ENCODE measurements around the gene TMEM184C. TPM values are rescaled to one million over a fixed set of nuclear protein-coding genes. Genes with fewer than 3 reads are reported as not detected.

Gene TMEM184C
- total and polyA plus RNA-seq, 10 donors: 2.9 to 26.3 (median 22.4) TPM

DNA sequence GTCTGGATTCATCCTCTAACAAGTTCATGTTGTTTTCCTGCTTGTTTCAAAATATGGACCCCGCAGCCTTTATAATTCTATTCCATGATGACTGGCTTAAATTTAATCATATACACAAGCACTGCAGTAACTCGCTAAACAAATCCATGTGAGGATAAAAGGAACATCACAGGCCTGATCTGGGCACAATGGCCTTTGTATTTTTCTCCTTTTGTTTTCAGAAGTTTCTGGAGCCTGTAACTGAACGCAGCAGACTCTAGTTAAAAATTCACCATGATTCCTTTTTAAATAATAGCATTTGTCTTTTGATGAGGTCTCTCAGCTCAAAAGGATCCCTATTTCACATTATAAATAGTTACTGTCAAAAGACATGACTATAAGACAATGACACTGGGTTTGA lies 30.2 kb upstream of the TMEM184C start:
- DNase-seq: no peak
- Histone ChIP-seq H3K36me3 (no peaks in the 10 kb centered on the region), H3K9me3 (peaks cover 0 to 15% (median 10%) of the 10 kb centered on the region in 8 donors), H3K27ac (peak overlapping the region in 1 of 8 donors; percentile 21), H3K4me1 (peaks cover 0 to 16% (median 2%) of the 10 kb centered on the region in 6 donors), H3K4me3 (no peak overlapping the region), H3K27me3 (replicated peaks in 1 of 7) (peaks cover 0 to 7% (median 0%) of the 10 kb centered on the region in 7 donors)
- intact Hi-C loops (cut with DNase I; ENCODE audit: low total_unique reads): no loop called here
- WGBS, 5 donors: 88 to 95% (median 93%) methylated on average over 3 of the region's 3 CpGs
- TF ChIP-seq POLR2A (IDR thresholded peaks at IDR 0.05): no peak

DNA sequence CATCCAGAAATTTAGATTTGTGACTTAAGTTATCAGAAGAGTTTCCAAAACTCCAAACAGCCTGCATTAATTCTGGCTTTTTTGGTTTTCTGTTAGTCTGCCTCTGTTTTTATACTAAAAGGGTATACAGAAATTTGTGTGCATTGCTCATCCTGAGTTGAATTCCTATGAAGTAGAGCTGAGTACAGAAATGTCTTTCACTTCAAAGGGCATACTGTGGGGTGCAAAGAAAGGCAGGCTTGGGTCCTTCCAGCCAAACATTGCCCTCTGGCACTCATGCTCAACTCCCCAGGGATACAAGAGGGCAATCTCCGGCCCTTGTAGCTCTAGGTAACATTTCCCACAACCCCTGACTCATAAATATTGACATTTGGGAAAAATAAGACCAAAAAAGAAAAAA lies 27.6 kb upstream of the TMEM184C start:
- Histone ChIP-seq H3K27ac (peak overlapping the region in 4 of 8 donors; percentile 4 to 32 (median 14)), H3K27me3 (replicated peaks in 1 of 7) (peaks cover 0 to 1% (median 0%) of the 10 kb centered on the region in 7 donors), H3K9me3 (peaks cover 0 to 7% (median 5%) of the 10 kb centered on the region in 8 donors), H3K4me1 (peaks cover 0 to 16% (median 2%) of the 10 kb centered on the region in 6 donors), H3K36me3 (no peaks in the 10 kb centered on the region), H3K4me3 (no peak overlapping the region)
- WGBS, 5 donors: 66 to 79% (median 71%) methylated on average over 1 of the region's 1 CpG
- DNase-seq: no peak
- TF ChIP-seq POLR2AphosphoS5 (IDR thresholded peaks at IDR 0.05) (no peak), POLR2A (IDR thresholded peaks at IDR 0.05) (no peak)
- TF ChIP-seq, protein P1, sequence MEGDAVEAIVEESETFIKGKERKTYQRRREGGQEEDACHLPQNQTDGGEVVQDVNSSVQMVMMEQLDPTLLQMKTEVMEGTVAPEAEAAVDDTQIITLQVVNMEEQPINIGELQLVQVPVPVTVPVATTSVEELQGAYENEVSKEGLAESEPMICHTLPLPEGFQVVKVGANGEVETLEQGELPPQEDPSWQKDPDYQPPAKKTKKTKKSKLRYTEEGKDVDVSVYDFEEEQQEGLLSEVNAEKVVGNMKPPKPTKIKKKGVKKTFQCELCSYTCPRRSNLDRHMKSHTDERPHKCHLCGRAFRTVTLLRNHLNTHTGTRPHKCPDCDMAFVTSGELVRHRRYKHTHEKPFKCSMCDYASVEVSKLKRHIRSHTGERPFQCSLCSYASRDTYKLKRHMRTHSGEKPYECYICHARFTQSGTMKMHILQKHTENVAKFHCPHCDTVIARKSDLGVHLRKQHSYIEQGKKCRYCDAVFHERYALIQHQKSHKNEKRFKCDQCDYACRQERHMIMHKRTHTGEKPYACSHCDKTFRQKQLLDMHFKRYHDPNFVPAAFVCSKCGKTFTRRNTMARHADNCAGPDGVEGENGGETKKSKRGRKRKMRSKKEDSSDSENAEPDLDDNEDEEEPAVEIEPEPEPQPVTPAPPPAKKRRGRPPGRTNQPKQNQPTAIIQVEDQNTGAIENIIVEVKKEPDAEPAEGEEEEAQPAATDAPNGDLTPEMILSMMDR (IDR thresholded peaks at IDR 0.05 in 8 of 11, conservative IDR thresholded peaks at IDR 0.05 in 3 of 11): no peak
- intact Hi-C loops (cut with DNase I; ENCODE audit: low total_unique reads): no loop called here

DNA sequence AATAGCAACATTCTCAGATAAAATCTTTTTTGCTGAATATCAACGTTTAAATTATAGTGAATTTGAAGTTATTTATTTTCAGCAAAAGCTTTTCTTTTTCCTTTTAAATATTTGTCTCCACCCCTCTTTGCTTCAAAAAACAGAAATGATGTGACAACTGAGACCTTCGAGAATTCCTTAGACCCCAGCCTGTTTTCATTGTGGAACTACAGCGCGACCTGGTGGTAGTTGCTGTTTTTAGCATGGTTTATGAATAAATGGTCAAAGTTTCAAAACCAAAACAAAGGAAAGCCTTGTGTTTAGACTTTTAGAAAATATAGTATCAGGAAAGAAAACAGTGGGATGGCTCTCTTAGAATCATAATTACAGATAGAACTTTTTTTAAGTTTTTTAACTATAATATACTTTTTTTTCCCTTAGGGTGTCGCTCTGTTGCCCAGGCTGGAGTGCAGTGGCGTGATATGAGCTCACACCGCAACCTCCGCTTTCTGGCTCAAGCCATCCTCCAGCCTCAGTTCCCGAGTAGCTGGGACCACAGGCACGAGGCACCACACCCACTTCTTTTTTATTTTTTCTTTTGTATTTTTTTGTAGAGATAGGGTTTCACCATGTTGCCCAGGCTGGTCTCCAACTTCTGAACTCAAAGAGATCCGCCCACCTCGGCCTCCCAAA lies 26.8 kb upstream of the TMEM184C start:
- H3K36me3 ChIP-seq: no peaks in the 10 kb centered on the region
- WGBS, 5 donors: 49 to 50% (median 49%) methylated on average over 12 of the region's 12 CpGs
- peaks cover 0 to 16% (median 2%) of the 10 kb centered on the region in 6 donors for H3K4me1 ChIP-seq
- TF ChIP-seq, protein P1 (IDR thresholded peaks at IDR 0.05 in 8 of 11, conservative IDR thresholded peaks at IDR 0.05 in 3 of 11): peak in 8 of 11 experiments; percentile 22 to 57 (median 52)
- TF ChIP-seq POLR2AphosphoS5 (IDR thresholded peaks at IDR 0.05): no peak
- H3K9me3 ChIP-seq: peaks cover 0 to 2% (median 0%) of the 10 kb centered on the region in 8 donors
- intact Hi-C loops (cut with DNase I; ENCODE audit: low total_unique reads): no loop called here
- no peaks in the 10 kb centered on the region for H3K27me3 ChIP-seq (replicated peaks in 1 of 7)
- no peak overlapping the region for H3K4me3 ChIP-seq
- no peak for DNase-seq
- H3K27ac ChIP-seq: no peak overlapping the region

DNA sequence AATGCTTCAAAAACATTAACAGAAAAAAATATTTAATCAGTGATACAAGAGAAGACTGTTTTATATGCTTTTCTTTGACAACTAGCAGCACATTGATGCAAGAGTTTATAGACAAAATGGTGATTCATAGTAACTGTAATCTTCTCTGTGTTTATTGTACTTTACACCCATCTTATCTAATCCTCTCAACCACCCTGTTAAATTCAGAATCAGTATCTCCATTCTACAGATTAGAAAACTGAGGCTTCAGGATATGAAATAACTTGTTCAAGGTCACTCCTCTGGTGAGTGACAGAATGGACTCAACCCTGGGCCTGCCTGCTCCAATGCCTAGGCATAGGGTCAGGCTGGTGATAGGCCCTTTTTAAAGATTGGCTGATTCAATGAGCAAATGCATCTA lies 26.1 kb upstream of the TMEM184C start:
- DNase-seq: no peak
- TF ChIP-seq, protein P1 (IDR thresholded peaks at IDR 0.05 in 8 of 11, conservative IDR thresholded peaks at IDR 0.05 in 3 of 11): no peak
- TF ChIP-seq POLR2AphosphoS5 (IDR thresholded peaks at IDR 0.05) (no peak), POLR2A (IDR thresholded peaks at IDR 0.05) (no peak)
- Histone ChIP-seq H3K9me3 (no peaks in the 10 kb centered on the region), H3K27me3 (replicated peaks in 1 of 7) (no peaks in the 10 kb centered on the region), H3K36me3 (no peaks in the 10 kb centered on the region), H3K27ac (no peak overlapping the region), H3K4me3 (no peak overlapping the region), H3K4me1 (peaks cover 0 to 16% (median 2%) of the 10 kb centered on the region in 6 donors)
- intact Hi-C loops (cut with DNase I; ENCODE audit: low total_unique reads): no loop called here
